Testis (tissue), 3 donors: Measurements from ENCODE around the gene TMEM63B. TPM values are rescaled to one million over a fixed set of nuclear protein-coding genes. Genes with fewer than 3 reads are reported as not detected.
A peak's percentile ranks its signal among the peaks of the same experiment; 100 is the strongest.

Experiments
- DNase-seq: peaks from one replicate; pipeline ENCODE4 v3.0.0-alpha.2; 2019
- H3K27ac ChIP-seq, 2 donors: fragments of 200-600 bp; sonication (generic); one replicate each; pipeline ENCODE4 v1.5.1; 2019
- H3K27me3 ChIP-seq: fragments of 200-600 bp; sonication (generic); one replicate; pipeline ENCODE4 v1.5.1; 2019
- H3K36me3 ChIP-seq: fragments of 200-600 bp; sonication (generic); one replicate; pipeline ENCODE4 v1.5.1; 2017; ENCODE audit warnings: low read depth; ENCODE audit errors: missing control alignments
- H3K4me1 ChIP-seq: fragments of 200-600 bp; sonication (generic); one replicate; pipeline ENCODE4 v1.5.1; 2019
- H3K4me3 ChIP-seq, 2 donors: fragments of 200-600 bp; sonication (generic); one replicate each; pipeline ENCODE4 v1.5.1; 2017 to 2019
- H3K9me3 ChIP-seq: fragments of 200-600 bp; sonication (generic); one replicate; pipeline ENCODE4 v1.5.1; 2017
- CTCF ChIP-seq, 3 experiments: fragments of 450-650 bp in 2 of 3; fragments of 200-600 bp in 1 of 3; sonication (generic) in 1 of 3; IDR thresholded peaks; one replicate each; pipeline ENCODE4 v1.5.1; 2016 to 2019; ENCODE audit warnings: antibody characterized with exemption in 3 of 3, mild to moderate bottlenecking in 2 of 3, moderate library complexity in 1 of 3
- POLR2A ChIP-seq: fragments of 450-650 bp; IDR thresholded peaks from one replicate; pipeline ENCODE4 v1.6.1; 2017; ENCODE audit warnings: antibody characterized with exemption, mild to moderate bottlenecking, moderate library complexity
- WGBS, 2 donors: methylation state at CpG; one replicate each; pipeline ENCODE4 v1.1.5; 2018; 5-methylcytosine and 5-hydroxymethylcytosine counted together
- intact Hi-C: fragments of 100-400 bp; cut with DNase I; formaldehyde crosslinking; loops from one replicate; pipeline ENCODE4 v1.15.1; 2023; ENCODE audit warnings: low total_unique reads
- polyA plus RNA-seq: library from polyadenylated mRNA; stranded (reverse); fragments of 350-450 nt; fragmentation: Illumina TruSeq; extraction: RNeasy Lipid Tissue Mini Kit (QIAGEN cat#74804); gene quantifications from one replicate; pipeline ENCODE4 v1.2.3, GENCODE V29; 2014; ENCODE audit warnings: low read depth, low replicate concordance; ENCODE audit not compliant: insufficient read depth
- total RNA-seq, 2 donors: library from RNA; depleted of rRNA; stranded (reverse); fragments of >200 nt; gene quantifications; one replicate each; pipeline ENCODE4 v1.2.3, GENCODE V29; 2016

The TMEM63B gene
- total and polyA plus RNA-seq, 3 donors from 2014 or later: 79.0 to 170 (median 139) TPM

GRCh38 chr6:44100088-44100550, 27.2 kb upstream of the TMEM63B start:
- Histone ChIP-seq H3K27me3 (no peaks in the 10 kb centered on the region), H3K9me3 (no peaks in the 10 kb centered on the region), H3K36me3 (no peaks in the 10 kb centered on the region), H3K4me1 (peaks cover 6% of the 10 kb centered on the region), H3K27ac (no peak overlapping the region), H3K4me3 (no peak overlapping the region)
- intact Hi-C loops: no loop called here
- DNase-seq: peak; percentile 56
- TF ChIP-seq POLR2A (no peak), CTCF (IDR thresholded peaks at IDR 0.05) (peak; percentile 34 to 37 (median 37))
- 25 to 43% methylated on average over 1 of the region's 1 CpG for WGBS, 2 donors

- Histone ChIP-seq H3K36me3 (no peaks in the 10 kb centered on the region), H3K4me1 (peaks cover 13% of the 10 kb centered on the region), H3K27ac (no peak overlapping the region), H3K9me3 (no peaks in the 10 kb centered on the region), H3K4me3 (no peak overlapping the region), H3K27me3 (no peaks in the 10 kb centered on the region)
- intact Hi-C loops: no loop called here
- WGBS, 2 donors: 92 to 99% methylated on average over 4 of the region's 4 CpGs
- no peak for DNase-seq
- TF ChIP-seq CTCF (IDR thresholded peaks at IDR 0.05): no peak
- TF ChIP-seq POLR2A: no peak
Observed at GRCh38 chr6:44101832-44102231, 25.5 kb upstream of the TMEM63B start.

- Histone ChIP-seq H3K9me3 (no peaks in the 10 kb centered on the region), H3K27me3 (no peaks in the 10 kb centered on the region), H3K4me1 (peaks cover 13% of the 10 kb centered on the region), H3K36me3 (no peaks in the 10 kb centered on the region), H3K27ac (no peak overlapping the region), H3K4me3 (no peak overlapping the region)
- no peak for DNase-seq
- intact Hi-C loops: no loop called here
- 88 to 94% methylated on average over 2 of the region's 2 CpGs for WGBS, 2 donors
- TF ChIP-seq CTCF (IDR thresholded peaks at IDR 0.05) (no peak), POLR2A (no peak)
Observed at GRCh38 chr6:44102527-44102926, 24.8 kb upstream of the TMEM63B start.

GRCh38 chr6:44104481-44105021, 22.8 kb upstream of the TMEM63B start:
- H3K4me3 ChIP-seq: no peak overlapping the region
- peak overlapping the region in 1 of 2 donors; percentile 39 for H3K27ac ChIP-seq
- no peaks in the 10 kb centered on the region for H3K27me3 ChIP-seq
- 56 to 74% methylated on average over 3 of the region's 3 CpGs for WGBS, 2 donors
- TF ChIP-seq CTCF (IDR thresholded peaks at IDR 0.05) (no peak), POLR2A (no peak)
- intact Hi-C loops: no loop called here
- DNase-seq: no peak
- no peaks in the 10 kb centered on the region for H3K9me3 ChIP-seq
- peaks cover 20% of the 10 kb centered on the region for H3K4me1 ChIP-seq
- no peaks in the 10 kb centered on the region for H3K36me3 ChIP-seq

GRCh38 chr6:44105146-44105545, 22.2 kb upstream of the TMEM63B start:
- H3K36me3 ChIP-seq: no peaks in the 10 kb centered on the region
- peaks cover 26% of the 10 kb centered on the region for H3K4me1 ChIP-seq
- peak overlapping the region in 1 of 2 donors; percentile 39 for H3K27ac ChIP-seq
- no peaks in the 10 kb centered on the region for H3K27me3 ChIP-seq
- H3K4me3 ChIP-seq: no peak overlapping the region
- intact Hi-C loops: no loop called here
- DNase-seq: no peak
- 73 to 77% methylated on average over 7 of the region's 7 CpGs for WGBS, 2 donors
- H3K9me3 ChIP-seq: no peaks in the 10 kb centered on the region
- TF ChIP-seq CTCF (IDR thresholded peaks at IDR 0.05) (no peak), POLR2A (no peak)
